NK-92 (cell line): ENCODE data around the gene ARVCF.

ENCODE experiments used
- DNase-seq: peaks from one replicate; lab custom pipeline; 2025; ENCODE audit not compliant: unreplicated experiment; lab: John Stamatoyannopoulos, UW

Gene ARVCF

GRCh38 chr22:20032407-20032991 lies 15.9 kb upstream of the ARVCF start:
- DNase-seq = no peak

GRCh38 chr22:20031732-20032406 lies 15.2 kb upstream of the ARVCF start:
- DNase-seq = no peak

DNA sequence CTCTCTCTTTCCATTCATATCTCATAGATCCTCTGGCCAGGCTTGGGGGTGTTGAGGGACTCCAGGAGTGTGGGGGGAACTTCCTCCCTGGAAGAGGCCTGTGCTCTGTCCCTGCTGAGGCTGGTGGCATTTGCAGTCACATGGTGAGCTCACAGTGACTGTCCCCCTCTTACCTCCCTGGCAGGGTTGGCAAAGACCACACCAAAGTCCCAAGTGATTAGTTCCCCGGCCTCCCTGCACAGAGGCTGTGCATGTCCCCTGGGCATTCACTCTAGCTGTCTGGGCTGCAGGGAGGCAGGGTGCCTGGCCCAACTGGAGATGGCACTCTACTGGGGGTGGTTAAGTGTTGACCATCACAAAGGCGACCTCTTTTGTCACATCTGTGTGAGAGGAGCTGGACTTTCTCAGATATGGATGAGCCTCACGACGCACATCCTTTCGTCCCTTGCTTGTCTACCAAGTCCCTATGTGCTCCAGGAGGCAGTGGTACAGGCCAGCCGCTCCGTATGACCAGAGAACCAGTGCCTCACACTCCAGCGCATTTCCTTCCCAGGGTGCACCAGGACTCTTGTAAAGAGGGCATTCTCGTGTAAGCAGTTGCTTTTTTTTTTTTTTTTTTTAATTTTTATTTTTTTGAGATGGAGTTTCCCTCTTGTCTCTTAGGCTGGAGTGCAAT lies 13.1 kb upstream of the ARVCF start:
- no peak for DNase-seq

- DNase-seq = no peak
Measured at GRCh38 chr22:20028855-20029549, 12.4 kb upstream of the ARVCF start.

GRCh38 chr22:20027966-20028854 lies 11.6 kb upstream of the ARVCF start:
- no peak for DNase-seq

GRCh38 chr22:20026996-20027601 lies 10.5 kb upstream of the ARVCF start:
- DNase-seq = no peak

DNA sequence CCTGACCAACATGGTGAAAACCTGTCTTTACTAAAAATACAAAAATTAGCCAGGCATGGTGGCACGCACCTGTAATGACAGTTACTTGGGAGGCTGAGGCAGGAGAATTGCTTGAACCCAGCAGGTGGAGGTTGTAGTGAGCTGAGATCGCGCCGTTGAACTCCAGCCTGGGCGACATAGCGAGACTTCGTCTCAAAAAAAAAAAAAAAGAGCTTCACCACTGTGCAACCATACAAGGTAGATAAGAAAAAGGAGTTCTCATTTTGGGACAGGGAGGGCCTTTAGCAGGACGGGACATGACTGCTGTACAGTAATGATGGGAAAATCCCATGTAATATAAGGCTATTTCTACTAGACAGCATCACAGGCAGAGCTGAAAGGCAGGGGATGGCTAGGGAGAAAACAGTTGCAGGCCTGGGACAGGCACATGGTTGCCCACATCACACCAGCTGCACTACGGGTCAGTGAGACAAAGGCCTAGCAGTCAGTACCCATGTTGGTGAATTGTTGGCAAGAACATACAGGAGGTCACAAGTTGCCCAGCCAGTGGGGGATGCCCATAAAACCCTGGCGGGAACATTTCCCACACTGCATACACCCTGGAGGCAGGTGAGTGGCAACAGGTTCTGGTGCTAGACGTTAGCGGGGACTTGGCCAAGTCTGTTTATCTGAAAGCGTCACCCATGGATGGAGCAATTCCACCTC lies 9.7 kb upstream of the ARVCF start:
- no peak for DNase-seq

DNA sequence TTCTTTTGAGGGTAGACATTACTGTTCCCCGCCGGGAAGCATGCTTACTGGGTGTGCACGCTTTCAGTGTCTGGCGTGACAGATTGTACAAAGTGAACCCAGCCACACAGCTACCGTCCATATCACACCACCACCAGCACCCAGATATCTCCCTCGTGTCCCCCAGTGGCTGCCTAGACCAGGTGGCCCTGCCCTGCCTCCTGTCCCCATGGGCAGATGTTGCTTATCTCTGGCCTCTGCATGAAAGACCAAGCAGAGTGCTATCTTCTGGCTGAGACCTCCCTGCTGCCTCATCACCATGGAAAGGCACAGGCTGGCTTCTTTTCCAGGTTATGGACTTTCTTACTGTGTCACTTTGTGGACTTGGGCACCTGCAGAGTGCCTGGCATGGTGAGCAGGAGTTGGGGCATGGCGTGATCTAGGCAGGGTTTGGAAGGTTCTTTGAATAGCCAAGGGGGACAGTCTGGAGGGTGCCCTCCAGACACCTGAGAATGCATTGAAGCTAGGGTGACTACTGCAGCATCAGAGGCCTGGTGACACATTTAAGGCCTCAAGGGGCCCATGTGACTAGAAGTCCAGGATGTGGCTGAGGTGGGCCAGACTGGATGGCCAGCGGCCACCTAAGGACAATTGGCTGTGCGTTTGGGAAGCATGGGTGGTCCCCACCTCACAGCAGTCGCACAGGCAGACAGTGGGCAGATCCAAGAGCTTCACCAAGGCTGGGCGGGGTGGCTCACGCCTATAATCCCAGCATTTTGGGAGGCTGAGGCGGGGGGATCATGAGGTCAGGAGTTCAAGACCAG lies 9.0 kb upstream of the ARVCF start:
- no peak for DNase-seq

GRCh38 chr22:20024650-20025397 lies 8.2 kb upstream of the ARVCF start:
- DNase-seq = no peak

- DNase-seq = no peak
Measured at GRCh38 chr22:20024225-20024624, 7.6 kb upstream of the ARVCF start.

- no peak for DNase-seq
Measured at GRCh38 chr22:20022978-20023613, 6.5 kb upstream of the ARVCF start.

DNA sequence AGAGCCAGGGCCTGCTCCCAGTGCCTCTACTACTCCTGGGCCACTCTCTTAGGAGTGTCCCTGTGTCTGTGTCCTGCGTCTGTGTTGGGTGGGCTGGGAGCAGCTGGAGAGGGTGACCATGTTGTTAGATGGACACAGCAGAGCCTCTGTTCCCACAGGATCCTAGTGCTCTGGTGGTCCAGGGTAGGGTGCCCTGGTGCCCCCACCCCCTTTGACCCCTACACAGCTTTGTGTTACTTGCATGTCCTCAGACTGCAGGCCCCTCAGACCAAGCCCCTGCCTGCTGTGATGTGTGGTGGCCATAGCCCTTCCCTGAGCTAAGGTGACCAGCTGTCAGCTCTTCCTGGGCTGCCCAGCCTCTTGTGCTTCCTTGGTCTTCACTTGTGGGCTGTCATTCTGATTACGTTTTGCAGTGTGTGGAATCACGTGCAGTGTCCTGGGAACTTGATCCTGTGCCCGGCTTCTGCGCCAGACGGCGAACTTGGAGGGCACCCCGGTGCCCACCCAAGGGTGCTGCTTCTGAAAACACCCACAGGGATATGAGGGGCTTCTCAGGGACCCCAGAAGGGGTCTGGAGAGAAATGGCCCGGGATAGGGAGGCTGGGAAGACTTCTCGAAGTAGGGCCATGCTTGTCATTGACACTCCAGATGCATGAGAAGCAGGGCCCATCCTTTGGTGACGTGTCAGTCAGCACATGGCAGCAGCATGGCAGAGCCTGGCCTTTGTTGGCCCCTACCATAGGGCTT lies 5.8 kb upstream of the ARVCF start:
- no peak for DNase-seq

DNA sequence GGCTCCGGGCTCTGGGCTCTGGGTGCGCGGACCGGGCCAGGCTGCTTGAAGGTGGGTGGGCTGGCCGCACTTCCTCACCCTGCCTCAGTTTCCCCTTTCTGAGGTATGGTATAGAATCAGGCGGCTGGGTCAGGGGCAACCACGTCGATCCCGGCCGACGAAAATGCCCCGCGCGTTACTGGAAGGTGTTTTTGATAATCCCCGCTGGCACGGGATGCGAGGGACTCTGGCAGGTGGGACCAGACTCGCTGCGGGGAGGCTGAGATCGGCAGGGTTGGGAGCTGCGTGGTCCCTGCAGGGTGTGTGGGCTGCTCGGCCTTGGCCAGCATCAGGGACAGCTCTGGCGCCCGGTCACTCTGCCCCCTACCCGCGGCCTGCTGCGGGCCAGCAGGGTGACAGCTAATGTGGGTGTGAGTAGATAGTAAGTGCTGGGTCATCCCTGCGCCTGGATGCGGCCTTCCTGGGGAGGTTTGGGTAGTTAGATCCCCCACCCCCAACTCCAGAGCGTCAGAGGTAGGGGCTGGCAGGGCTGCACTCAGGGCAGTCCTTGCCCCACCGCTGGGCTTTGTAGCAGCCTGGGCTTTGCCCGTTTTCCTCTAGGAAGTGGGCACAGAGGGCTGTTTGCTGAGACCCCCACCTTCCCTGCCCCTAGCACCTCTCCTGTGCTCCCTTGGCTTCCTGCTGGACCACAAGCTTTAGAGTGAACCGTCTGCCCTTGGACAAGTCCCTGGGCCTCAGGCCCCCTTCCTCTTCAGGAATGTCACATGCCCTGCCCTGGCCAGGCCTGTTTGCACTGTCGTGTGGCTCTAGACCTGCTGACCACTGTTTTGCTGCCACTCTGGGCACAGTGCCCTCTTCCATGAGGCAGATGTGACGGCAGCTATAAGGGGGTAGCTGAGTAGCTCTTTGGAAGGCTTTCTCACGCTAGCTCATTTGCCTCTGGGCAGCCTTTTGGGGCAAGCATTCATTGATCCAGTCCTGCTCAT lies 4.9 kb upstream of the ARVCF start:
- DNase-seq = no peak

- peak; percentile 45 for DNase-seq
Measured at GRCh38 chr22:20020533-20021195, 4.0 kb upstream of the ARVCF start, which contains the start of gene TANGO2. TANGO2 (plus strand) TSS chr22:20021110; CDS start chr22:20036799, 15,689 bp downstream.
